Measurements from ENCODE around the gene SAMD9.

GRCh38 chr7:93062599-93062998 lies 55.2 kb downstream of the SAMD9 start:
- TF ChIP-seq CTCF (IDR thresholded peaks at IDR 0.05 in 4 of 5, conservative IDR thresholded peaks at IDR 0.05 in 1 of 5) (no peak), POLR2A (IDR thresholded peaks at IDR 0.05) (no peak)

Measured in gastrocnemius medialis (tissue), 4 donors.